ENCODE results near the gene HHEX.

Gene HHEX

GRCh38 chr10:92734301-92734700, 44.5 kb downstream of the HHEX start:
- peaks cover 64% of the 10 kb centered on the region for H3K27me3 ChIP-seq (replicated peaks; ENCODE audit: insufficient read depth, low read length)
- no peak overlapping the region for H3K4me3 ChIP-seq (ENCODE audit: low read length)
- no peak overlapping the region for H3K9ac ChIP-seq (ENCODE audit: low read length)
- no peak overlapping the region for H3K4me2 ChIP-seq (ENCODE audit: low read depth, low read length)
- TF ChIP-seq EZH2phosphoT487 (IDR thresholded peaks at IDR 0.05; ENCODE audit: low read length) (no peak), EZH2 (optimal IDR thresholded peaks at IDR 0.05; ENCODE audit: low read depth, low read length) (no peak), CTCF (IDR thresholded peaks at IDR 0.05; ENCODE audit: low read length) (no peak)
- no peak for DNase-seq
- 0 out of 2 replicates have a peak, but pooled peaks cover 3% of the 10 kb centered on the region for H3F3A ChIP-seq (ENCODE audit: insufficient read depth, low read length)
- H2AFZ ChIP-seq (ENCODE audit: low read length) = no peak overlapping the region
- H3K36me3 ChIP-seq (replicated peaks; ENCODE audit: insufficient read depth, low read length) = no peaks in the 10 kb centered on the region
- H3K9me3 ChIP-seq (replicated peaks; ENCODE audit: insufficient read depth, low read length) = no peaks in the 10 kb centered on the region
- peaks cover 4% of the 10 kb centered on the region for H4K20me1 ChIP-seq (ENCODE audit: insufficient read depth, low read length)
- peaks cover 5% of the 10 kb centered on the region for H3K4me1 ChIP-seq (ENCODE audit: low read length)
- no peaks in the 10 kb centered on the region for H3K79me2 ChIP-seq (ENCODE audit: low read length)
- H3K27ac ChIP-seq (ENCODE audit: low read length) = no peak overlapping the region
- H3K9me2 ChIP-seq (replicated peaks; ENCODE audit: insufficient read depth, low read length) = no peaks in the 10 kb centered on the region

- Histone ChIP-seq H3K27me3 (replicated peaks; ENCODE audit: insufficient read depth, low read length) (peaks cover 65% of the 10 kb centered on the region), H3K9me2 (replicated peaks; ENCODE audit: insufficient read depth, low read length) (no peaks in the 10 kb centered on the region), H3K9ac (ENCODE audit: low read length) (no peak overlapping the region), H4K20me1 (ENCODE audit: insufficient read depth, low read length) (no peaks in the 10 kb centered on the region), H3K4me2 (ENCODE audit: low read depth, low read length) (no peak overlapping the region), H3K4me1 (ENCODE audit: low read length) (no peaks in the 10 kb centered on the region), H3K9me3 (replicated peaks; ENCODE audit: insufficient read depth, low read length) (no peaks in the 10 kb centered on the region), H3F3A (ENCODE audit: insufficient read depth, low read length) (no peaks in the 10 kb centered on the region), H3K36me3 (replicated peaks; ENCODE audit: insufficient read depth, low read length) (no peaks in the 10 kb centered on the region), H3K4me3 (ENCODE audit: low read length) (no peak overlapping the region), H3K79me2 (ENCODE audit: low read length) (no peaks in the 10 kb centered on the region), H3K27ac (ENCODE audit: low read length) (no peak overlapping the region), H2AFZ (ENCODE audit: low read length) (no peak overlapping the region)
- TF ChIP-seq EZH2 (optimal IDR thresholded peaks at IDR 0.05; ENCODE audit: low read depth, low read length) (no peak), EZH2phosphoT487 (IDR thresholded peaks at IDR 0.05; ENCODE audit: low read length) (no peak), CTCF (IDR thresholded peaks at IDR 0.05; ENCODE audit: low read length) (no peak)
- no peak for DNase-seq
Measured at GRCh38 chr10:92735938-92736337, 46.2 kb downstream of the HHEX start.

DNA sequence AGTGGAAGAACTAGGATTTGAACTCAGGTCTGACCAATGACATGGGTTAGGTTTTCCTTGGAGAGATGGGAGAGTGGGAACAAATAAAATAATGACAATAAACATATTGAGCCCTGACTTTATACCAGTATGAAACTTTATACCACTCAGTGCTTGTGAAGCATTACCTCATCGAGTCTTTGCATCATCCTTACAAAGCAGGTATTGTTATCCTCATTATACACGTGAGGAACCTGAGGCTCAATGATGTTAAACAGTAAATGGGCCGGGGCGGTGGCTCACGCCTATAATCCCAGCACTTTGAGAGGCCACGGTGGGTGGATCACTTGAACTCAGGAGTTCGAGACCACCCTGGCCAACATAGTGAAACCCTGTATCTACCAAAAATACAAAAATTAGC, 47.7 kb downstream of the HHEX start:
- H3K4me3 ChIP-seq (ENCODE audit: low read length) = no peak overlapping the region
- H4K20me1 ChIP-seq (ENCODE audit: insufficient read depth, low read length) = no peaks in the 10 kb centered on the region
- DNase-seq = no peak
- no peaks in the 10 kb centered on the region for H3K79me2 ChIP-seq (ENCODE audit: low read length)
- no peaks in the 10 kb centered on the region for H3K9me3 ChIP-seq (replicated peaks; ENCODE audit: insufficient read depth, low read length)
- H3K9ac ChIP-seq (ENCODE audit: low read length) = no peak overlapping the region
- no peak overlapping the region for H3K4me2 ChIP-seq (ENCODE audit: low read depth, low read length)
- TF ChIP-seq CTCF (IDR thresholded peaks at IDR 0.05; ENCODE audit: low read length) (no peak), EZH2 (optimal IDR thresholded peaks at IDR 0.05; ENCODE audit: low read depth, low read length) (no peak), EZH2phosphoT487 (IDR thresholded peaks at IDR 0.05; ENCODE audit: low read length) (no peak)
- H3K4me1 ChIP-seq (ENCODE audit: low read length) = peaks cover 1% of the 10 kb centered on the region
- no peak overlapping the region for H2AFZ ChIP-seq (ENCODE audit: low read length)
- H3F3A ChIP-seq (ENCODE audit: insufficient read depth, low read length) = peaks cover 8% of the 10 kb centered on the region
- H3K27me3 ChIP-seq (replicated peaks; ENCODE audit: insufficient read depth, low read length) = peaks cover 53% of the 10 kb centered on the region
- H3K27ac ChIP-seq (ENCODE audit: low read length) = no peak overlapping the region
- no peaks in the 10 kb centered on the region for H3K36me3 ChIP-seq (replicated peaks; ENCODE audit: insufficient read depth, low read length)
- no peaks in the 10 kb centered on the region for H3K9me2 ChIP-seq (replicated peaks; ENCODE audit: insufficient read depth, low read length)

Data from MM.1S (cell line).